HG03025 (cell line): ENCODE measurements around the gene SCUBE3.

Source experiments
- ATAC-seq: cut with Tn5 transposase; IDR thresholded peaks from one replicate; pipeline ENCODE4 v1.9.1; 2021; ENCODE audit warnings: mild to moderate bottlenecking, moderate library complexity; ENCODE audit not compliant: unreplicated experiment, low FRiP score

Gene SCUBE3

DNA sequence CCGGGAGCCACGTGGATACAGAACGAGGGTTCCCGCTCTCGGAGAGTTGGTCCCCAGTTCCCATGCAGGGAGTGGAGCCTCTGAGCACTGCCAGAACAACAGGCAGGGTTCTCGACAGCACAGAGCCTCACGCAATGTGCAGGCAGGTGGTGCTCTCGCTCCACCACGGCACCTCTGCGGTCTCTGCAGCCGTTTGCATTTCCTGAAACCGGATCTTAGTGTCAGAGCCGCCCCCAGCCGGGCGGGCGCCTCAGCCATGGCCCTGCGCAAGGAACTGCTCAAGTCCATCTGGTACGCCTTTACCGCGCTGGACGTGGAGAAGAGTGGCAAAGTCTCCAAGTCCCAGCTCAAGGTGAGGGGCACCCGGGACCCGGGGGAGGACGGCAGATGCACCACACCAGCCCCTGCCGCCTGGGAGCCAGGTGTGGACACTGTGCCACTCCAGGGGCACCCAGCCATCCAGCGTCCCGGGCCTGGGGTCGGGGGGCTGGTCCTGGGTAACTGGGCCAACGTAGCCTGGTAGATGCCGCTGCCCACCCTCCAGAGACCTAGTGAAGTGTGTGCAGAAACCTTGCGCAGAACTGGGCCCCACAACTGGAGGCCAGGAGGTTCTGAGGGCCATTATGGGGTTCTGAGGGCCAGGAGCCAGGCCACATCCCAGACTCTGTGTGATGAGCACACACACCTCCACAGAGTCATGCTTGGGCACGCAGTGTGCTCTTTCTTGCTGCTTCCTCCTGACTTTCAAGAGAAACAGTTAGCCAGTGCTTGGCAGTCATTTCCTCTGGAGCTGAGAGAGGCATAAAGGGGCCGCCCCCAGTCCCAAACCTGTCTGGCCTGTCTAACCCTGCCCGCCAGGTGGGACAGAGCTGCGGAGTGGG is 84.1 kb downstream of the SCUBE3 start, which contains the start of gene DEF6:
DEF6 (plus strand) TSS at position 218 of the 881 bp plus-strand sequence; CDS start at position 257, 39 bp downstream.
- peak; percentile 53 for ATAC-seq

DNA sequence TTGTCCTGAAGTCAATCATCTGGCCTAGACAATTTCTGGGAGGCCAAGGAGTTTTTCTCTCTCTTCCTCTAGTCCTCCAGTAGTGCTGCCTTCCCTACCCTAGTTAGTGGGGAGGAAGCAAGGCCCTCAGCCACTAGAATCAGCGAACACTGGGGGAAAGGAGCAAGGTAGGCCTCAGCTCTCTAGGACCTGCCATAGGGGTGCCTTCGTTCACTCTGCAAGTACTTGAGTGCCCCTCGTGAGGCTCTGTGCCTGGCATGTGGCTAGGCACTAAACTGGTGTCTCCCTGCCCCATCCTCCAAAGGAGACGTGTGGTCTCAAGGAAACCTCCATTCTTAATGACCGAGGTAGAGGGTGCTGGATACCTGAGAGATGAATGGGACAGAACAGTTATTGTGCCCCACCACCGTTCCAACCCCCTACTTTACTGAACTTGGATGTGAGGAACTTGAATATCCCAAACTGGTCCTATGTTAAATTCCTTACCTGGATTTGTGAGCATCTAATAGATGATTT is 84.9 kb downstream of the SCUBE3 start:
- ATAC-seq: no peak

DNA sequence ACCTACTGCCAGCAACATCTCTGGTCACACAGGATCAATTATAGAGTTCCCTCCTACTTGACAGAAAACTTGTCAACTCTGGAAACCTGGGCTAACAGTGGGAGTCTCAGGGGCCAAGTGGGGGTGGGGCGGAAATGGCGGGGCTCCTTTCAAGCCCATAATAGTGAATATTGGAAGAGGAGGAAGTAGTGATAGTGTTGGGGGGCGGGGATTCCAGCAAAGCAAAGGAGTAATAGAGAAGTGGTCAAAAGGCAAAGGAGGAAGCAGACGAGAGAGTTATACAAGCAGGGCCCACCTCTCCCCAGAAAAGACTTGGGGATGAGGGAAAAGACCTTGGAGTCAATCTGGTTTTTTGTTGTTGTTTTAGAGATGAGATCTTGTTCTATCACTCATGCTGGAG is 85.9 kb downstream of the SCUBE3 start:
- no peak for ATAC-seq

DNA sequence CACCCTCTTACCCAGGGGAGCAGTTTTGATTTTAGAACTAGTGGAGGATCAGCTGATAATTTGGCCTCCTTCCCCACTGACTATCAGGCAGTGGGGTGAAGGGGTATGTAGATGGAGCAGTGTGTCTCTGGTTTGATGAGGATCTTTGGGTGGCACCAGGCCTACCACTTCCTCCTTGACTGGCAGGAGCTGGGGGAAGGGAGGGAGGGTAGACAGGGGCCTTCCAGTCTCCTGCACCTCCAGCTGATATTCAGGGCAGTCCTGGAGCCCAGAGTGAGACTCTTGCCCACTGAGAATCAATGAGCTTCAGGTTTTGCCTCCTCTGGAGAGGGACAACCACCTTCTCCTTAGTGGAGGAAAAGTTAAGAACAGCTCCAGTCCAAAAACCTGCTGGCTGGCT is 87.1 kb downstream of the SCUBE3 start:
- ATAC-seq: no peak
